ENCODE data around the gene CYP19A1. TPM values are rescaled to one million over a fixed set of nuclear protein-coding genes. Genes with fewer than 3 reads are reported as not detected.

Gene CYP19A1
- total and polyA plus RNA-seq, 10 of the 15 experiments (the other 5 are each of a cell fraction or from before 2014, with no cell fraction given), result 0.08 to 1.8 (median 0.70) TPM

- WGBS (ENCODE audit: insufficient coverage, insufficient replicate concordance, low lambda C conversion rate, missing lambda C conversion rate), result 19% methylated on average over 6 of the region's 6 CpGs
- Histone ChIP-seq H3K27ac (ENCODE audit: control insufficient read depth, insufficient read depth) (no peak overlapping the region), H3K4me1 (ENCODE audit: control insufficient read depth, insufficient read depth, low read length) (no peaks in the 10 kb centered on the region), H3K27me3 (replicated peaks in 1 of 2; ENCODE audit: control insufficient read depth in 2 of 2, insufficient read depth in 2 of 2, low read length in 1 of 2) (no peaks in the 10 kb centered on the region; a peak in 2 of 4 replicates), H2AFZ (ENCODE audit: control insufficient read depth, low read depth, low read length) (no peak overlapping the region), H3K9me3 (replicated peaks; ENCODE audit: control insufficient read depth, insufficient read depth, low read length) (no peaks in the 10 kb centered on the region), H3K4me3 (no peak overlapping the region), H3K4me2 (ENCODE audit: control insufficient read depth, insufficient read depth) (no peak overlapping the region), H4K20me1 (ENCODE audit: control insufficient read depth, insufficient read depth) (no peaks in the 10 kb centered on the region), H3K79me2 (ENCODE audit: control insufficient read depth, insufficient read depth, low read length) (no peaks in the 10 kb centered on the region), H3K9ac (ENCODE audit: control insufficient read depth, insufficient read depth, low read length) (no peak overlapping the region), H3K36me3 (ENCODE audit: control insufficient read depth in 2 of 2, insufficient read depth in 2 of 2, low read length in 1 of 2) (no peaks in the 10 kb centered on the region)
- in situ Hi-C loops (cut with MboI), result no loop called here
- CTCF ChIA-PET, result interaction anchor here (1.0 to 9.4 kb wide), 27 partner anchors 10 to 308 kb away, joined by 3 to 102 read pairs (median 6); no protein-coding TSS in a partner anchor
- DNase-seq (ENCODE audit: low read depth, low spot score), result no peak
- ATAC-seq, result no peak
- no TSS peak for BruUV-seq (replicated peaks)
- SMC1A ChIA-PET (ENCODE audit: uncharacterized antibody, unreplicated experiment), result interaction anchor here (0.7 to 2.8 kb wide), 6 partner anchors 13 to 109 kb away, joined by 3 to 28 read pairs (median 4); no protein-coding TSS in a partner anchor
- RAD21 ChIA-PET (ENCODE audit: unreplicated experiment), result interaction anchor here (0.7 to 2.8 kb wide), 11 partner anchors 12 to 1958 kb away, joined by 3 to 39 read pairs (median 3); no protein-coding TSS in a partner anchor
- FAIRE-seq, result no peak
- TF ChIP-seq, protein P1, sequence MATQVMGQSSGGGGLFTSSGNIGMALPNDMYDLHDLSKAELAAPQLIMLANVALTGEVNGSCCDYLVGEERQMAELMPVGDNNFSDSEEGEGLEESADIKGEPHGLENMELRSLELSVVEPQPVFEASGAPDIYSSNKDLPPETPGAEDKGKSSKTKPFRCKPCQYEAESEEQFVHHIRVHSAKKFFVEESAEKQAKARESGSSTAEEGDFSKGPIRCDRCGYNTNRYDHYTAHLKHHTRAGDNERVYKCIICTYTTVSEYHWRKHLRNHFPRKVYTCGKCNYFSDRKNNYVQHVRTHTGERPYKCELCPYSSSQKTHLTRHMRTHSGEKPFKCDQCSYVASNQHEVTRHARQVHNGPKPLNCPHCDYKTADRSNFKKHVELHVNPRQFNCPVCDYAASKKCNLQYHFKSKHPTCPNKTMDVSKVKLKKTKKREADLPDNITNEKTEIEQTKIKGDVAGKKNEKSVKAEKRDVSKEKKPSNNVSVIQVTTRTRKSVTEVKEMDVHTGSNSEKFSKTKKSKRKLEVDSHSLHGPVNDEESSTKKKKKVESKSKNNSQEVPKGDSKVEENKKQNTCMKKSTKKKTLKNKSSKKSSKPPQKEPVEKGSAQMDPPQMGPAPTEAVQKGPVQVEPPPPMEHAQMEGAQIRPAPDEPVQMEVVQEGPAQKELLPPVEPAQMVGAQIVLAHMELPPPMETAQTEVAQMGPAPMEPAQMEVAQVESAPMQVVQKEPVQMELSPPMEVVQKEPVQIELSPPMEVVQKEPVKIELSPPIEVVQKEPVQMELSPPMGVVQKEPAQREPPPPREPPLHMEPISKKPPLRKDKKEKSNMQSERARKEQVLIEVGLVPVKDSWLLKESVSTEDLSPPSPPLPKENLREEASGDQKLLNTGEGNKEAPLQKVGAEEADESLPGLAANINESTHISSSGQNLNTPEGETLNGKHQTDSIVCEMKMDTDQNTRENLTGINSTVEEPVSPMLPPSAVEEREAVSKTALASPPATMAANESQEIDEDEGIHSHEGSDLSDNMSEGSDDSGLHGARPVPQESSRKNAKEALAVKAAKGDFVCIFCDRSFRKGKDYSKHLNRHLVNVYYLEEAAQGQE (IDR thresholded peaks at IDR 0.05; ENCODE audit: low read depth, low read length), result no peak
- TF ChIP-seq, protein P2, sequence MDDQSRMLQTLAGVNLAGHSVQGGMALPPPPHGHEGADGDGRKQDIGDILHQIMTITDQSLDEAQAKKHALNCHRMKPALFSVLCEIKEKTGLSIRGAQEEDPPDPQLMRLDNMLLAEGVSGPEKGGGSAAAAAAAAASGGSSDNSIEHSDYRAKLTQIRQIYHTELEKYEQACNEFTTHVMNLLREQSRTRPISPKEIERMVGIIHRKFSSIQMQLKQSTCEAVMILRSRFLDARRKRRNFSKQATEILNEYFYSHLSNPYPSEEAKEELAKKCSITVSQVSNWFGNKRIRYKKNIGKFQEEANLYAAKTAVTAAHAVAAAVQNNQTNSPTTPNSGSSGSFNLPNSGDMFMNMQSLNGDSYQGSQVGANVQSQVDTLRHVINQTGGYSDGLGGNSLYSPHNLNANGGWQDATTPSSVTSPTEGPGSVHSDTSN (IDR thresholded peaks at IDR 0.05; ENCODE audit: insufficient replicate concordance, low read depth, low read length), result no peak
- TF ChIP-seq SMC3 (IDR thresholded peaks at IDR 0.05; ENCODE audit: borderline replicate concordance, low read length), result no peak
- TF ChIP-seq SREBF2 (IDR thresholded peaks at IDR 0.05; ENCODE audit: low read length), result no peak
- TF ChIP-seq ZNF622 (IDR thresholded peaks at IDR 0.05), result no peak
- no peak for TF ChIP-seq KLF5 (IDR thresholded peaks at IDR 0.05; ENCODE audit: partially characterized antibody)
- no peak for TF ChIP-seq CHD4 (IDR thresholded peaks at IDR 0.05)
- TF ChIP-seq CTCF (IDR thresholded peaks at IDR 0.05 in 2 of 3, conservative IDR thresholded peaks at IDR 0.05 in 1 of 3; ENCODE audit: control insufficient read depth in 2 of 3, extremely low read depth in 1 of 3, insufficient read depth in 1 of 3, low read depth in 3 of 3, low read length in 3 of 3), result no peak
- no peak for TF ChIP-seq CBX3 (IDR thresholded peaks at IDR 0.05; ENCODE audit: borderline replicate concordance, low read depth)
- intact Hi-C loops (cut with micrococcal nuclease; ENCODE audit: unreplicated experiment), result no loop called here
- POLR2A ChIA-PET, result interaction anchor here (1.1 kb wide), 1 partner anchor 12 kb away, joined by 3 read pairs; no protein-coding TSS in a partner anchor
Observed at GRCh38 chr15:51193526-51193925, 144.9 kb downstream of the CYP19A1 start.
